NCI-H146 treated with DMSO at 0.1 percent for 48 hours (cell line): ENCODE results near the gene FAM78A.
"Not testable (repeated sequence)": the region's sequence is repeated elsewhere in the genome, so short reads cannot be mapped to it uniquely, and the experiment has no call there.

Experiments
- DNase-seq: peaks from one replicate; lab custom pipeline; 2025; ENCODE audit not compliant: unreplicated experiment; lab: John Stamatoyannopoulos, UW

FAM78A gene

GRCh38 chr9:131214876-131215275 lies 61.4 kb downstream of the FAM78A start:
- DNase-seq = no peak

DNA sequence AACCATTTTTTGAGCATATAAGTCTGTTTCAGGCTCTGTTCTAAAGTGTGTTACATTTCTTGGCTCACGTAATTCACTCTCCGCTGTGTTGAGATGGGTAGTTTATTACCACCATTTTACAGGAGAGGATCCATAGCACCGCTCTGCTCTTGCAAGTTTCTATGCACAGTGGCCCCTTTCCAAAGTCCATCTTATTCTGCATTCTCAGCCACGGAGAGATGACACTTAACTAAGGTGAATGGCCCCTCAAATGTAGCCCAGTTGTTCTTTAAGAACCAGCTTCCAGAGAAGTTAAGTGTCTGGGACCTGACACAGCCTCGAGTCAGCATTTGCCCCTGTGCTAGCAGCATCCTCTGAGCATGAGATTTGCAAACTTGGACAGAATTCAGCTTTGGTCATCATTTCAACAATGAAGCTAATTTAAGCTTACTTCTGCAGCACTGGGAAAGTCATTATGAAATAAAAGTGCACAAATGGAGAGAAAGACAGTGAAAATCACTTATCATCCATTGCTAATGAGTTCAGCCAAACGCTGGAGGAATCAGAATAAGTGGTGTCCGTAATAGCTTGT lies 61.9 kb downstream of the FAM78A start:
- no peak for DNase-seq

DNA sequence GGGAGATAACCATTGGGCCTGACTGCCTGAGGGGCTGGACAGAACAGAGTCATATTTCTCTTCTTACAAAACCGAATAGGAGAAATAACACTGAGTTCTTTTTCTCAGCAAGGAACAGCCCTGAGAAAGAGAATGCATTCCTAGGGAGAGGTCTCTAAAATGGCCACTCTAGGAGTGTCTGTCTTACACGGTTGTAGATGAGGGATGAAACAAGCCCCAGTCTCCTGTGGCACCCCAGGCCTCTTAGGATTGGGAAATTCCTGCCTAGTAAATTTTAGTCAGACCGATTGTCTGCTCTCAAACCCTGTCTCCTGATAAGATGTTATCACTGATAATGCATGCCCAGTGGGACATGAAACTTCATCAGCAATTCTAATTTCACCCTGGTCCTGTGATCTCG lies 64.4 kb downstream of the FAM78A start:
- DNase-seq = not testable (repeated sequence)
